Kidney epithelial cell (primary cell): ENCODE data around the gene FAM171A1. TPM values are rescaled to one million over a fixed set of nuclear protein-coding genes. Genes with fewer than 3 reads are reported as not detected.

Experiments used
- DNase-seq: peaks from one replicate; pipeline ENCODE4 v3.0.0-alpha.2; 2010; ENCODE audit warnings: low read depth
- H3K27me3 ChIP-seq: 2 replicates; pipeline ENCODE4 v1.6.0; 2011; ENCODE audit warnings: low read length; ENCODE audit not compliant: control insufficient read depth, insufficient read depth
- H3K36me3 ChIP-seq: 2 replicates; pipeline ENCODE4 v1.5.1; 2011; ENCODE audit warnings: low read length; ENCODE audit not compliant: control insufficient read depth, insufficient read depth
- H3K4me3 ChIP-seq: 2 replicates; pipeline ENCODE4 v1.5.1; 2011; ENCODE audit warnings: low read depth, mild to moderate bottlenecking, control low read depth, low read length
- CTCF ChIP-seq: IDR thresholded peaks from 2 replicates; pipeline ENCODE4 v1.5.1; 2011; ENCODE audit warnings: mild to moderate bottlenecking, moderate library complexity, low read length, control low read depth, inconsistent platforms; ENCODE audit not compliant: insufficient read depth, poor library complexity, severe bottlenecking
- total RNA-seq: library from RNA; depleted of rRNA; stranded (reverse); fragments of >200 nt; gene quantifications from 2 replicates; pipeline ENCODE4 v1.2.3, GENCODE V29; 2015

Gene FAM171A1
- total RNA-seq, 1 donor from 2014 or later, result 34.0 TPM

- Histone ChIP-seq H3K36me3 (no peaks in the 10 kb centered on the region), H3K27me3 (no peaks in the 10 kb centered on the region), H3K4me3 (no peak overlapping the region)
- DNase-seq, result peak; percentile 41
- TF ChIP-seq CTCF, result no peak
Measured at GRCh38 chr10:15168786-15169554, 202.1 kb downstream of the FAM171A1 start.

GRCh38 chr10:15168291-15168785 lies 202.8 kb downstream of the FAM171A1 start, which contains the start of gene NMT2:
NMT2 (minus strand) TSS chr10:15168693; CDS start chr10:15168612, 81 bp downstream.
- Histone ChIP-seq H3K36me3 (no peaks in the 10 kb centered on the region), H3K4me3 (peak within 1 kb of the TSS; percentile 81), H3K27me3 (no peaks in the 10 kb centered on the region)
- peak; percentile 32 for DNase-seq
- no peak for TF ChIP-seq CTCF

GRCh38 chr10:15167411-15168290 lies 203.4 kb downstream of the FAM171A1 start:
- no peaks in the 10 kb centered on the region for H3K36me3 ChIP-seq
- no peak for DNase-seq
- peak overlapping the region; percentile 81 for H3K4me3 ChIP-seq
- TF ChIP-seq CTCF, result peak; percentile 66
- H3K27me3 ChIP-seq, result no peaks in the 10 kb centered on the region

- DNase-seq, result no peak
- H3K27me3 ChIP-seq, result no peaks in the 10 kb centered on the region
Measured at GRCh38 chr10:15166325-15166724, 204.8 kb downstream of the FAM171A1 start.

GRCh38 chr10:15163253-15163828 lies 207.7 kb downstream of the FAM171A1 start:
- no peak for DNase-seq
- H3K4me3 ChIP-seq, result no peak overlapping the region
- no peak for TF ChIP-seq CTCF
- no peaks in the 10 kb centered on the region for H3K27me3 ChIP-seq
- no peaks in the 10 kb centered on the region for H3K36me3 ChIP-seq

More at GRCh38 chr10:15166325-15166724, 204.8 kb downstream of the FAM171A1 start:
- TF ChIP-seq CTCF, result no peak
- H3K36me3 ChIP-seq, result no peaks in the 10 kb centered on the region
- H3K4me3 ChIP-seq, result no peak overlapping the region

Other genes with a start within 250 kb of the FAM171A1 start
- 8.0 and 11.2 TPM in 2 replicates for gene NMT2, start 202.6 kb downstream of the FAM171A1 start, total RNA-seq